ENCODE results near the gene CFAP58. TPM values are rescaled to one million over a fixed set of nuclear protein-coding genes. Genes with fewer than 3 reads are reported as not detected.
A peak's percentile ranks its signal among the peaks of the same experiment; 100 is the strongest.

The CFAP58 gene
- total RNA-seq, 2 donors from 2014 or later, result 1.3 to 2.2 TPM

DNA sequence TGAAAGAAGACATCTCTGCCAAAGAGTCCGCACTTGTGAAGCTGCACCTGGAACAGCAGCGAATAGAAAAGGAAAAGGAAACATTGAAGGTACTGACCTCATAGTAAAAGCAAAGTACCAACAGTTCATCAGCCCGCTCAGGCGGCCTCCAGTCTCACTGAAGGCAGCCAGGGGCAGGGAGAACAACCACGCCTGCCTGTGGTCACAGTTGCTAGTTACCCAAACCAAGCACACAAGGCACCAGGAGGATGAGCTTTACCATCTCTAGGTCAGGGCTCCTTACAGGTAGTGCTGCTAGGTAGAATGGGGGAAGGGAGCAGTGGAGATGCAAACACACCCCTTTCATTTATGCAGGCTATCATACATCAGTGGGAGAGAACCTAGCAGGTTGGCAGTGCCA, 39.8 kb downstream of the CFAP58 start:
- peaks cover 9% of the 10 kb centered on the region for H3K27me3 Mint-ChIP-seq
- no peak overlapping the region for H3K27ac Mint-ChIP-seq
- H3K4me3 Mint-ChIP-seq, result no peak overlapping the region
- ATAC-seq (replicated peaks), result no peak
- H3K9me3 Mint-ChIP-seq, result peaks cover 3% of the 10 kb centered on the region
- H3K36me3 Mint-ChIP-seq (ENCODE audit: low read depth), result no peaks in the 10 kb centered on the region
- H3K4me1 Mint-ChIP-seq, result no peaks in the 10 kb centered on the region

- Mint-ChIP-seq H3K36me3 (ENCODE audit: low read depth) (no peaks in the 10 kb centered on the region), H3K9me3 (peaks cover 3% of the 10 kb centered on the region), H3K27ac (no peak overlapping the region), H3K27me3 (peaks cover 21% of the 10 kb centered on the region), H3K4me3 (no peak overlapping the region), H3K4me1 (no peaks in the 10 kb centered on the region)
- no peak for ATAC-seq (replicated peaks)
Measured at GRCh38 chr10:104396581-104396980, 42.9 kb downstream of the CFAP58 start.

- H3K27me3 Mint-ChIP-seq, result peaks cover 24% of the 10 kb centered on the region
- H3K4me1 Mint-ChIP-seq, result no peaks in the 10 kb centered on the region
- H3K4me3 Mint-ChIP-seq, result no peak overlapping the region
- H3K9me3 Mint-ChIP-seq, result no peaks in the 10 kb centered on the region
- ATAC-seq (replicated peaks), result no peak
- H3K27ac Mint-ChIP-seq, result no peak overlapping the region
- H3K36me3 Mint-ChIP-seq (ENCODE audit: low read depth), result no peaks in the 10 kb centered on the region
Measured at GRCh38 chr10:104403636-104404035, 50.0 kb downstream of the CFAP58 start.

DNA sequence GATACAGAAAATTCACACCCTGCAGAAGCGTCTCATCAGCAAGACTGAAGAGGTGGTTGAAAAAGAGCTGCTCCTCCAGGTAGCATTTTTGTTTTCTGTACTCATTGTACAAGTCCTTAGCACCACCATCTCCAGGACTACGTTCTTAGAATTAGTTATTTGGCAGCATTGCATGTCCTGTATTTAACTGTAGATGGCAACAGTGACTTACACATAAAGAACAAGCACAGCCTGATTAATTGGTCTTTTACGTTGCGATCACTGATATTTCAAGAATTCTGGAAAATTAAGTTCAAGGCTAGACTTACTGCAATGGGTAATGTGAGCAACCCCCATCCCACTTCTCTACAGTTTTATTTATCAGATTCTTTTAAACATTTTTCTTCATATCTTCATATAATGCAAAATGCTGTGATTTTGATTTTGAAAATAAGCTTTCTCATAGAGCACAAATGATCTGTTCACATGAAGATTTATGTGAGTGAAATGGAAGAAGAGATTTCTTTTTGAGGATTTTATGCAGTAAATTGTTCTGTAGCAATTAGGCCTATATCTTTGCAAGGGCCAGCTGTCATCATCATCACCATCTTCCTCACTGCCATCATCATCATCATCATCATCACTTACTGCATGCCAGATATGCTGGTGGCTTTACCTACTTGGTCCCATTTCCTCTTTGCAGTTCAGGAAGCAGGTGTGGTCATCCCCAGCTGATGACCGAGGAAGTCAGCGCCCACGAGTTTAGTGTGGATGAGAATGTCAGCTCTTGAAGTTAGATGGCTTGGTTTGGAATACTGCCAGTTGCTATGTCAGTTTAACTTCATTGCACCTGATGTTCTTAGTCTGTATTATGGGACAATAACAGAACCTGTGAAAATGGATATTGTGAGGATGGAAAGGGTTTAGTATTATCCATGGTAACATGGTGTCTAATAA, 53.4 kb downstream of the CFAP58 start:
- no peaks in the 10 kb centered on the region for H3K9me3 Mint-ChIP-seq
- H3K36me3 Mint-ChIP-seq (ENCODE audit: low read depth), result no peaks in the 10 kb centered on the region
- ATAC-seq (replicated peaks), result no peak
- no peak overlapping the region for H3K27ac Mint-ChIP-seq
- H3K4me3 Mint-ChIP-seq, result no peak overlapping the region
- H3K27me3 Mint-ChIP-seq, result peaks cover 18% of the 10 kb centered on the region
- no peaks in the 10 kb centered on the region for H3K4me1 Mint-ChIP-seq

DNA sequence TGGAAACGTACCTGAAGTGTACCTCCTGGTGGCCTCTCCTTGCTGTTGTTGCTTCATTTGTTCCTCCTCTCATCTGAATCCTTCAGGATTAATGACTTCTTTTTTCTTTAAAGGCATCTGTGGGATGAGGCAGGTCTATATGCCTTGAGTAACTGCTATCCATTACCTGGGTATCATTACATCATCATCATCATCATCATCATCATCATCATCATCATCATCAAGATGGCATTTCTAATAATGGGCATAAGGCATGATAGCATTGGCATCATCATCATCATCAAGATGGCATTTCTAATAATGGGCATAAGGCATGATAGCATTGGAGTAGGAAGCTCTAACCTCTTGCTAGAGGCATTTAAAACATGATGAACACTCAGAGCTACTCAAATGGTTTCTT, 59.9 kb downstream of the CFAP58 start:
- Mint-ChIP-seq H3K9me3 (no peaks in the 10 kb centered on the region), H3K36me3 (ENCODE audit: low read depth) (no peaks in the 10 kb centered on the region), H3K27me3 (peaks cover 21% of the 10 kb centered on the region), H3K4me1 (no peaks in the 10 kb centered on the region), H3K4me3 (no peak overlapping the region), H3K27ac (no peak overlapping the region)
- ATAC-seq (replicated peaks), result no peak

- H3K27me3 Mint-ChIP-seq, result peaks cover 14% of the 10 kb centered on the region
- no peaks in the 10 kb centered on the region for H3K36me3 Mint-ChIP-seq (ENCODE audit: low read depth)
- H3K4me3 Mint-ChIP-seq, result no peak overlapping the region
- H3K9me3 Mint-ChIP-seq, result no peaks in the 10 kb centered on the region
- ATAC-seq (replicated peaks), result no peak
- H3K27ac Mint-ChIP-seq, result no peak overlapping the region
- no peaks in the 10 kb centered on the region for H3K4me1 Mint-ChIP-seq
Measured at GRCh38 chr10:104415526-104416165, 62.0 kb downstream of the CFAP58 start.

DNA sequence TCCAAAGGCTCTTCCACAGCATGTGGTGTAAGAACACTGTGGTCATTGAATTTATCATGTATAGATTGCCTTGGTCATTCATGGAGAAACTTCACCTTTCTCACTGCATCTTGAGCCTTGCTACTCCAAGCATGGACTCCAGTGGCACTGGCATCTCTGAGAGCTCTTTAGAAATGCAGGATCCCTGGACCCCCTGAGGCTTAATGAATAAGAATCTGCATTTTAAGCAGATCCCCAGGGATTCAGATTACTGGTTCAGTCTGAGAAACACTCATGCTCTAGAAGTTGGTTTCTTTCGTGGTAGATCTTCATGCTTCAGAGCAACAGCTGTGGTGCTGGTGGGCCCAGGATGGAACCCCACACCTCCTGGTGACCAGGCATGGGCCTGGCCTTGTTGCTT, 63.2 kb downstream of the CFAP58 start:
- no peaks in the 10 kb centered on the region for H3K4me1 Mint-ChIP-seq

GRCh38 chr10:104417637-104418292, 64.1 kb downstream of the CFAP58 start:
- no peaks in the 10 kb centered on the region for H3K9me3 Mint-ChIP-seq
- no peaks in the 10 kb centered on the region for H3K36me3 Mint-ChIP-seq (ENCODE audit: low read depth)
- peaks cover 14% of the 10 kb centered on the region for H3K27me3 Mint-ChIP-seq
- H3K27ac Mint-ChIP-seq, result no peak overlapping the region
- ATAC-seq (replicated peaks), result no peak
- H3K4me3 Mint-ChIP-seq, result no peak overlapping the region
- H3K4me1 Mint-ChIP-seq, result no peaks in the 10 kb centered on the region

More for the DNA sequence above, 63.2 kb downstream of the CFAP58 start:
- Mint-ChIP-seq H3K27me3 (peaks cover 14% of the 10 kb centered on the region), H3K27ac (peak overlapping the region; percentile 14), H3K4me3 (no peak overlapping the region), H3K36me3 (ENCODE audit: low read depth) (no peaks in the 10 kb centered on the region), H3K9me3 (no peaks in the 10 kb centered on the region)
- no peak for ATAC-seq (replicated peaks)

- H3K9me3 Mint-ChIP-seq, result no peaks in the 10 kb centered on the region
- no peaks in the 10 kb centered on the region for H3K27me3 Mint-ChIP-seq
- no peak overlapping the region for H3K4me3 Mint-ChIP-seq
Measured at GRCh38 chr10:104424719-104425118, 71.1 kb downstream of the CFAP58 start.

DNA sequence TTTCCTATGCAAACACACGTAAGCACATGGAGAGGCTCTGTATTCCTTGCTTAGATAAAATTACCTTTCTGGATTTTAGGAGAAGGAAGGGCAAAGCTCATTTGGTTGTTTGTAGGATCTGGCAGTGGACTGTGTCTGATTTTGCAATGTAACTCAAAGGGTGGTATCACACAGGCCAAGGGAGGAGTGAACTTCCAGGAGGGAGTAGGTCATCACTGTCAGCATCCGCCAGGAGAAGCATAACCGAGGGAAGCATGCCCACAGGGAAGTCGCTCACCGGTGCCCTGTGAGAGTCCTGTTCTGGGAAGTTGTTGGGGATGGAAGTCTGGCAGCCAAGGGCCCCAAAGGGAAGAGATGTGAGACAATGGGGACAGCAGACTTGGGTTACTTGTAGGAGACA, 74.4 kb downstream of the CFAP58 start:
- no peak overlapping the region for H3K4me3 Mint-ChIP-seq
- no peaks in the 10 kb centered on the region for H3K9me3 Mint-ChIP-seq
- H3K27ac Mint-ChIP-seq, result no peak overlapping the region
- H3K4me1 Mint-ChIP-seq, result no peaks in the 10 kb centered on the region
- peaks cover 7% of the 10 kb centered on the region for H3K27me3 Mint-ChIP-seq
- no peak for ATAC-seq (replicated peaks)
- H3K36me3 Mint-ChIP-seq (ENCODE audit: low read depth), result no peaks in the 10 kb centered on the region

More at GRCh38 chr10:104424719-104425118, 71.1 kb downstream of the CFAP58 start:
- peak; percentile 84 for ATAC-seq (replicated peaks)
- H3K4me1 Mint-ChIP-seq, result no peaks in the 10 kb centered on the region
- H3K27ac Mint-ChIP-seq, result no peak overlapping the region
- no peaks in the 10 kb centered on the region for H3K36me3 Mint-ChIP-seq (ENCODE audit: low read depth)

- Mint-ChIP-seq H3K9me3 (no peaks in the 10 kb centered on the region), H3K27me3 (peaks cover 14% of the 10 kb centered on the region), H3K36me3 (ENCODE audit: low read depth) (no peaks in the 10 kb centered on the region), H3K27ac (no peak overlapping the region), H3K4me3 (no peak overlapping the region), H3K4me1 (no peaks in the 10 kb centered on the region)
- no peak for ATAC-seq (replicated peaks)
Measured at GRCh38 chr10:104429846-104430245, 76.2 kb downstream of the CFAP58 start.

DNA sequence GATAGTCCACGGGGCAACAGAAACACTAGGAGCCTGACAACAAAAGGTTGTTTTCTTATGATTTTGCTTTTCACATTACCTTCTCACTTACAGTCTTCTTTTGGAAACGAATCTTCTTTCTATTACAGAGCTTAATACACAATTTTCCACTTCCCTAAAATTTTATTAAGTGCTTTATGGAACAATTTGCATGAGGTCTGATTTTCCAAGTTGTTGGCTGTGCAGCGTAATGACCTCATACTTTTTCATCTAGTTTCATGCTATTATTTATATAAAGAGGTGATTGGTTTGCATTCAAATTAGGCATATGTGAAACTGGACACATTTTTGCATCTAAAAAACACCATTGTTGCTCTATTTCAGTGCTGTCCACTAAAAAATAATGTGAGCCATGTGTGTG, 76.7 kb downstream of the CFAP58 start:
- no peak overlapping the region for H3K27ac Mint-ChIP-seq
- no peaks in the 10 kb centered on the region for H3K36me3 Mint-ChIP-seq (ENCODE audit: low read depth)

GRCh38 chr10:104433669-104434068, 80.0 kb downstream of the CFAP58 start:
- no peak for ATAC-seq (replicated peaks)
- Mint-ChIP-seq H3K4me3 (no peak overlapping the region), H3K9me3 (no peaks in the 10 kb centered on the region), H3K27ac (no peak overlapping the region), H3K27me3 (peaks cover 24% of the 10 kb centered on the region), H3K4me1 (no peaks in the 10 kb centered on the region), H3K36me3 (ENCODE audit: low read depth) (no peaks in the 10 kb centered on the region)

More for the DNA sequence above, 76.7 kb downstream of the CFAP58 start:
- Mint-ChIP-seq H3K4me1 (no peaks in the 10 kb centered on the region), H3K4me3 (no peak overlapping the region), H3K9me3 (no peaks in the 10 kb centered on the region), H3K27me3 (peaks cover 15% of the 10 kb centered on the region)
- ATAC-seq (replicated peaks), result no peak

- Mint-ChIP-seq H3K27me3 (peaks cover 24% of the 10 kb centered on the region), H3K36me3 (ENCODE audit: low read depth) (no peaks in the 10 kb centered on the region), H3K9me3 (no peaks in the 10 kb centered on the region), H3K4me3 (no peak overlapping the region), H3K4me1 (no peaks in the 10 kb centered on the region), H3K27ac (no peak overlapping the region)
- ATAC-seq (replicated peaks), result no peak
Measured at GRCh38 chr10:104434601-104435000, 81.0 kb downstream of the CFAP58 start.
